ENCODE results near the gene FGF11. TPM values are rescaled to one million over a fixed set of nuclear protein-coding genes. Genes with fewer than 3 reads are reported as not detected.

Gene FGF11
- polyA plus RNA-seq, 1 of the 3 experiments (the other 2 are of a cell fraction) = 1.9 TPM

DNA sequence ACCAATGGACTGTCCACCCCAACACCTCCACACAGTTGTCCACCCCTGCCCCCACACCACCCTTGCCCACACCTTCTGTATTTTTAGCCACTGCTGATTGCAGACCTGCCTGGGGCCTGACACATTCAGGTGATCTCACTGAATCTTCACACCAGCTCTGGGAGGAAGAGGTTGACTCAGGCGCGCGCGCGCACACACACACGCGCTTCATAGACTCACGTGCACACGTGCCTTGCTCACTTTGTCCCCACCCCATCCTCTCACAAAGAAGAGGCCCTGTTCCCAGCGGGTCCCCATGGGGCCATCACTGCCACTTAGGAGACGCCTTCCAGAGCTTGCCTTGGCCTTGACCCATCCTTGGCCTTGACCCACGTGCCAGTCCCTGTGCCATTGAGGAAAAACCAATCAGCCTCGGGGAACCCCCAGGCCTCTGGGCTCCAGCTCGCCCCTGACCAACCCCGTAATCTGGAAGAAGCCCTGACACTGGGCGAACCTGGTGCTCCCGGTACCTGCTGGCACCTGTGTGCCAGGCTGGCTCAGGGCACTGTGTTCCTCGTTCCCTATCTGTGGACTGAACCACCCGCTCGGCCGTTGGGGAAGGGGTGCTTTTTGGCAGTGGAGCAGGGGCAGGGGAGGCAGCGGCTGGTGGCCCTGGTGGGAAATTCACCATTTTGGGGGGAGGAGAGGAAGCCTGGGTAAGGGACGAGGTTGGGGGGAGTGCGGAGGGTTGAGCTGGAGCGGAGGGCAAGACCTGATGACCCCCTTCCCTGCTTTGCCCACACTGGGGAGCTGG, 28.5 kb upstream of the FGF11 start:
- no peak for DNase-seq
- Histone ChIP-seq H3K9me2 (no peaks in the 10 kb centered on the region), H3K9ac (no peak overlapping the region), H3K79me2 (ENCODE audit: insufficient read depth) (peaks cover 17% of the 10 kb centered on the region), H3K36me3 (replicated peaks in 1 of 2; ENCODE audit: control insufficient read depth in 1 of 2, insufficient read depth in 2 of 2, low read length in 1 of 2) (peaks cover 8 to 53% of the 10 kb centered on the region in 2 experiments), H3K4me1 (ENCODE audit: control insufficient read depth in 1 of 2, insufficient read depth in 2 of 2, low read depth in 1 of 2, low read length in 1 of 2) (peaks cover 0 to 15% of the 10 kb centered on the region in 2 experiments; a peak in 1 of 4 replicates), H3K4me3 (ENCODE audit: low read depth in 2 of 2, low read length in 1 of 2) (no peak overlapping the region), H4K20me1 (ENCODE audit: insufficient read depth) (peaks cover 11% of the 10 kb centered on the region; the same call in 1 of the 2 replicates), H2AFZ (ENCODE audit: low read depth) (no peak overlapping the region), H3K9me3 (no peaks in the 10 kb centered on the region), H3F3A (replicated peaks; ENCODE audit: insufficient read depth) (no peaks in the 10 kb centered on the region), H3K4me2 (no peak overlapping the region), H3K27me3 (ENCODE audit: insufficient read depth) (no peaks in the 10 kb centered on the region), H3K27ac (ENCODE audit: low read depth in 2 of 2, low read length in 1 of 2) (no peak overlapping the region)
- ChIA-PET POLR2A (no interaction called here), CTCF (interaction anchor here (2.8 kb wide), 1 partner anchor 26 kb away, joined by 8 read pairs; no protein-coding TSS in a partner anchor)
- no peak for TF ChIP-seq TCF12 (IDR thresholded peaks at IDR 0.05)
- no peak for TF ChIP-seq RAD21 (IDR thresholded peaks at IDR 0.05; ENCODE audit: low read length)
- TF ChIP-seq, protein P1, sequence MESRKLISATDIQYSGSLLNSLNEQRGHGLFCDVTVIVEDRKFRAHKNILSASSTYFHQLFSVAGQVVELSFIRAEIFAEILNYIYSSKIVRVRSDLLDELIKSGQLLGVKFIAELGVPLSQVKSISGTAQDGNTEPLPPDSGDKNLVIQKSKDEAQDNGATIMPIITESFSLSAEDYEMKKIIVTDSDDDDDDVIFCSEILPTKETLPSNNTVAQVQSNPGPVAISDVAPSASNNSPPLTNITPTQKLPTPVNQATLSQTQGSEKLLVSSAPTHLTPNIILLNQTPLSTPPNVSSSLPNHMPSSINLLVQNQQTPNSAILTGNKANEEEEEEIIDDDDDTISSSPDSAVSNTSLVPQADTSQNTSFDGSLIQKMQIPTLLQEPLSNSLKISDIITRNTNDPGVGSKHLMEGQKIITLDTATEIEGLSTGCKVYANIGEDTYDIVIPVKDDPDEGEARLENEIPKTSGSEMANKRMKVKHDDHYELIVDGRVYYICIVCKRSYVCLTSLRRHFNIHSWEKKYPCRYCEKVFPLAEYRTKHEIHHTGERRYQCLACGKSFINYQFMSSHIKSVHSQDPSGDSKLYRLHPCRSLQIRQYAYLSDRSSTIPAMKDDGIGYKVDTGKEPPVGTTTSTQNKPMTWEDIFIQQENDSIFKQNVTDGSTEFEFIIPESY (IDR thresholded peaks at IDR 0.05; ENCODE audit: borderline replicate concordance, low read depth) = no peak
- TF ChIP-seq TEAD4 (IDR thresholded peaks at IDR 0.05; ENCODE audit: borderline replicate concordance, insufficient read depth) = no peak
- TF ChIP-seq, protein P2, sequence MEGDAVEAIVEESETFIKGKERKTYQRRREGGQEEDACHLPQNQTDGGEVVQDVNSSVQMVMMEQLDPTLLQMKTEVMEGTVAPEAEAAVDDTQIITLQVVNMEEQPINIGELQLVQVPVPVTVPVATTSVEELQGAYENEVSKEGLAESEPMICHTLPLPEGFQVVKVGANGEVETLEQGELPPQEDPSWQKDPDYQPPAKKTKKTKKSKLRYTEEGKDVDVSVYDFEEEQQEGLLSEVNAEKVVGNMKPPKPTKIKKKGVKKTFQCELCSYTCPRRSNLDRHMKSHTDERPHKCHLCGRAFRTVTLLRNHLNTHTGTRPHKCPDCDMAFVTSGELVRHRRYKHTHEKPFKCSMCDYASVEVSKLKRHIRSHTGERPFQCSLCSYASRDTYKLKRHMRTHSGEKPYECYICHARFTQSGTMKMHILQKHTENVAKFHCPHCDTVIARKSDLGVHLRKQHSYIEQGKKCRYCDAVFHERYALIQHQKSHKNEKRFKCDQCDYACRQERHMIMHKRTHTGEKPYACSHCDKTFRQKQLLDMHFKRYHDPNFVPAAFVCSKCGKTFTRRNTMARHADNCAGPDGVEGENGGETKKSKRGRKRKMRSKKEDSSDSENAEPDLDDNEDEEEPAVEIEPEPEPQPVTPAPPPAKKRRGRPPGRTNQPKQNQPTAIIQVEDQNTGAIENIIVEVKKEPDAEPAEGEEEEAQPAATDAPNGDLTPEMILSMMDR (IDR thresholded peaks at IDR 0.05) = no peak
- TF ChIP-seq NFIC (IDR thresholded peaks at IDR 0.05; ENCODE audit: borderline replicate concordance) = no peak
- no peak for TF ChIP-seq RCOR1 (IDR thresholded peaks at IDR 0.05; ENCODE audit: low read length)
- no peak for TF ChIP-seq TAF1 (IDR thresholded peaks at IDR 0.05; ENCODE audit: borderline replicate concordance, low read depth, low read length)
- no peak for TF ChIP-seq POLR2AphosphoS5 (IDR thresholded peaks at IDR 0.05; ENCODE audit: low read depth, low read length)
- no peak for TF ChIP-seq MEF2A (IDR thresholded peaks at IDR 0.05; ENCODE audit: borderline replicate concordance, low read depth)
- no peak for TF ChIP-seq FOXM1 (IDR thresholded peaks at IDR 0.05; ENCODE audit: low read depth)
- TF ChIP-seq RFX5 (IDR thresholded peaks at IDR 0.05; ENCODE audit: low read length) = no peak
- TF ChIP-seq JUND (IDR thresholded peaks at IDR 0.05) = no peak
- TF ChIP-seq SIN3A (IDR thresholded peaks at IDR 0.05; ENCODE audit: borderline replicate concordance, low read depth, low read length) = no peak
- TF ChIP-seq, protein P3, sequence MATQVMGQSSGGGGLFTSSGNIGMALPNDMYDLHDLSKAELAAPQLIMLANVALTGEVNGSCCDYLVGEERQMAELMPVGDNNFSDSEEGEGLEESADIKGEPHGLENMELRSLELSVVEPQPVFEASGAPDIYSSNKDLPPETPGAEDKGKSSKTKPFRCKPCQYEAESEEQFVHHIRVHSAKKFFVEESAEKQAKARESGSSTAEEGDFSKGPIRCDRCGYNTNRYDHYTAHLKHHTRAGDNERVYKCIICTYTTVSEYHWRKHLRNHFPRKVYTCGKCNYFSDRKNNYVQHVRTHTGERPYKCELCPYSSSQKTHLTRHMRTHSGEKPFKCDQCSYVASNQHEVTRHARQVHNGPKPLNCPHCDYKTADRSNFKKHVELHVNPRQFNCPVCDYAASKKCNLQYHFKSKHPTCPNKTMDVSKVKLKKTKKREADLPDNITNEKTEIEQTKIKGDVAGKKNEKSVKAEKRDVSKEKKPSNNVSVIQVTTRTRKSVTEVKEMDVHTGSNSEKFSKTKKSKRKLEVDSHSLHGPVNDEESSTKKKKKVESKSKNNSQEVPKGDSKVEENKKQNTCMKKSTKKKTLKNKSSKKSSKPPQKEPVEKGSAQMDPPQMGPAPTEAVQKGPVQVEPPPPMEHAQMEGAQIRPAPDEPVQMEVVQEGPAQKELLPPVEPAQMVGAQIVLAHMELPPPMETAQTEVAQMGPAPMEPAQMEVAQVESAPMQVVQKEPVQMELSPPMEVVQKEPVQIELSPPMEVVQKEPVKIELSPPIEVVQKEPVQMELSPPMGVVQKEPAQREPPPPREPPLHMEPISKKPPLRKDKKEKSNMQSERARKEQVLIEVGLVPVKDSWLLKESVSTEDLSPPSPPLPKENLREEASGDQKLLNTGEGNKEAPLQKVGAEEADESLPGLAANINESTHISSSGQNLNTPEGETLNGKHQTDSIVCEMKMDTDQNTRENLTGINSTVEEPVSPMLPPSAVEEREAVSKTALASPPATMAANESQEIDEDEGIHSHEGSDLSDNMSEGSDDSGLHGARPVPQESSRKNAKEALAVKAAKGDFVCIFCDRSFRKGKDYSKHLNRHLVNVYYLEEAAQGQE (IDR thresholded peaks at IDR 0.05; ENCODE audit: low read depth, low read length) = no peak
- no peak for TF ChIP-seq GABPA (IDR thresholded peaks at IDR 0.05; ENCODE audit: low read depth)
- 91% methylated on average over 16 of the region's 25 CpGs for WGBS (ENCODE audit: low lambda C conversion rate)

All from SK-N-SH (cell line).